ENCODE results near the gene ATP5F1D.

ATP5F1D gene

DNA sequence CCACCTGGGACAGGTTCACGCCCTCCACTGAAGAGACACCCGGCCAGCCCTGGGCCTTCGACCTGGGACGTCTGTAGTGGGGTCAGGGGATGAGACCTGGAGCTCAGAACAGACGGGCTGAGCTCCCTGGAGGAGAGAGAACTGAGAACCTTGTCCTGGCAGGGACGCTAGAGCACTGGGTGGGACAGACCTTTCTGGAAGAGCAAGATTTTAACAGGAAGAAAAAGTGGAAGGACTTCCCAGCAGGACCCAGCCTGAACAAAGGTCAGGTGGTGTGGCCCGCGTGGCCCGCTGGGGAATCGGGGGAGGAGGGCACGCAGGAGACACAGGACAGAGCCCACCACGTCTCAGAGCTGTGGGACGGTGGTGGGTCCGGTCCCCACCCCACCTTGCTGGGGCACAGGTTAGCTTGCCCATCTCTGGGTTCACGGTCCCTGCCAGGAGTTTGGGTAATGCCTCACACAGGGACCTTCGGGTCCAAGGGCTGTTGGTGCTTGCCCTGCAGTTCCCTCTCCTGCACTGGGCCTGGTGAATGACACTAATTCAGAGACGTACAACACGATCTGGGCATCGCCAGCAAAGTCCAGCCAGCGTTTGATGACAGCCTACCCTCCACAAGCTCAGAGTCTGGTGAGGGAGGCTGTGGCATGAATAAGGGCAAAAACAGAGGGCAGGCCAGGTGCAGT lies 42.9 kb downstream of the ATP5F1D start:
- no peak for DNase-seq

- no peak for DNase-seq
Observed at GRCh38 chr19:1284979-1285736, 43.6 kb downstream of the ATP5F1D start.

DNA sequence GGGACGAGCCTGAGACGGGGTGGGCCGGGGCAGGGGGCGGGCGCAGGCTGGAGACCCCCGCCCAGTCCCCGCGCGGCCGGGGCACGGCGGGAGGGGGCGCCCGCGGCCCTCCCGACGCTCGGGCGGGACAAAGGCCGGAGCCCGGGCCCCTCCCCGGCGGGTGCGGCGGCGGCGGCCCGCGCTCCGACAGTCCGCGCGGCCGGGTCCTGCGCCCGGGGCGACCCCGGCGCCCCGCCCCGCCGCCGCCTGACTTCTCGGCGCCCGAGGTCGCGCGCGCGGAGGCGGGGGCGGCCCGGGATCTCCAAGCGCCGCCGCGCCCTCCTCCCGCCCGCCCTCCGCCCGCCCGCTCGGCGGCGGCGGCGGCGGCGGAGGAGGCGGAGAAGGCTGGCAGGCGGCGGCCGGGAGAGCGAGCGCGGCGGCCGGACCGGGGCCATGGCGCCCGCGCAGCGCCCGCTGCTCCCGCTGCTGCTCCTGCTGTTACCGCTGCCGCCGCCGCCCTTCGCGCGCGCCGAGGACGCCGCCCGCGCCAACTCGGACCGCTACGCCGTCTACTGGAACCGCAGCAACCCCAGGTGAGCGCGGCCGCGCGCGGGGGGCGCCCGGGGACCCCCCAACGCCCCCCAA lies 44.3 kb downstream of the ATP5F1D start, which contains the start of gene EFNA2:
TSS of gene EFNA2 (plus strand) at position 137 of the 624 bp plus-strand sequence. CDS start at position 433, 296 bp downstream.
- no peak for DNase-seq

DNA sequence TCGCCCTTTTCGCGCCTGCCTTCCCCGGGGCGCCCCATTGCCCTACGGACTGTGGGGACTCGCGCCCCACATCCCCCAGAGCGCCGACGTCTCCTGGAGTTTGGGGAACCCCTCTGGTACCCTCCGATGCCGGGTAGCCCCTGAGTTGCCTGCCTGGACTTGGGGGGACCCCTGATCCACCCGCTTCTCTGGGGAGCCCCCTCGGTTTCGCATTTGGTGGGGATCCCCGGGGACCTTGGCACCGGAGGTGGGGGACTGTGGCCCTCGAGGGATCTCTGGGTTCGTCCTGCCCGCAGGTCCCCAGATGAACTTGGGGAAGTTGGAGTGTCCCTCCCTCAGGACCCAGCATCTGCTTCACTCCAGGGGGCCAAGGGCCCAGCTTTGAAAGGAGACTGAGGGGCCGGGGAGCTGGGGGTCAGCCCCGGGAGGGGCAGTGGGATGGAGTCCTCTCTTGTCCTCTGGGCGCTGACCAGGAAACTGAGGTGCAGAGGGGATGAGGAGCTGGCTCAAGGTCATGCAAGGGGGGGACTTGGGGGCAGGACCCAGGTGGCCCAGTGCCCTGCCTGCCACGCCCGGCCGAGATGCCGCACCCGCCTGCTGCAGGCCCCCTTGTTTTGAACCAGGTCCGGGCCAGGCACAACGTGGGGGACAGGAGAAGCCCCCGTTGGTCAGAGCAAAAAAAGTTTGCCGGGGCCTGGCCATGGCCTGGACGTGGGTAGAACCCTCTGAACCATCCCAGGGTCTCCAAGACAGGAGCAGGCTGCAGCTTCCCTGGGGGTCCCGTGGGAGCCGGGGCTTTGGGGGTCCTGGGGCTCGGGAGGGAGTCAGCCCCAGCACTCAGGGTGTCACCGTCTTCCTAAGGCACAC lies 45.2 kb downstream of the ATP5F1D start:
- DNase-seq, result no peak

GRCh38 chr19:1287354-1288225 lies 46.0 kb downstream of the ATP5F1D start:
- no peak for DNase-seq

DNA sequence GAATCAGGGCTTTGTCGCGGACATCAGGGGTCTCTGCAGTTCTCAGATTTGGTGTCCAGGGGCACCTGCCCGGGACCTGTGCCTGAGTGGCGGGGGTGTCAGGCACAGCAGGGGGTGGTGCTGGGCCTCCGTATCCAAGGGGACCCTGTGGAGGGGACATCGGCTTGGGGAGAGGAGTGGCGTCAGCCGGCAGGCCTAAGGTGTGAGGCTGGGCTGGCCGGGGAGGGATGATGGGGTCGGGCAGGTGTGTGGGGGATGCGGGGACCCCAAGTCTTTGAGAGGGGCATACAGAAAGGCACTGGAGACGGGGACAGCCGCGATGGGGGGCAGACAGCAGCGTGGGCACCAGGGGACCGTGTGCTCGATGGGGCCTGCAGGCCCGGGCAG lies 46.7 kb downstream of the ATP5F1D start:
- no peak for DNase-seq

DNA sequence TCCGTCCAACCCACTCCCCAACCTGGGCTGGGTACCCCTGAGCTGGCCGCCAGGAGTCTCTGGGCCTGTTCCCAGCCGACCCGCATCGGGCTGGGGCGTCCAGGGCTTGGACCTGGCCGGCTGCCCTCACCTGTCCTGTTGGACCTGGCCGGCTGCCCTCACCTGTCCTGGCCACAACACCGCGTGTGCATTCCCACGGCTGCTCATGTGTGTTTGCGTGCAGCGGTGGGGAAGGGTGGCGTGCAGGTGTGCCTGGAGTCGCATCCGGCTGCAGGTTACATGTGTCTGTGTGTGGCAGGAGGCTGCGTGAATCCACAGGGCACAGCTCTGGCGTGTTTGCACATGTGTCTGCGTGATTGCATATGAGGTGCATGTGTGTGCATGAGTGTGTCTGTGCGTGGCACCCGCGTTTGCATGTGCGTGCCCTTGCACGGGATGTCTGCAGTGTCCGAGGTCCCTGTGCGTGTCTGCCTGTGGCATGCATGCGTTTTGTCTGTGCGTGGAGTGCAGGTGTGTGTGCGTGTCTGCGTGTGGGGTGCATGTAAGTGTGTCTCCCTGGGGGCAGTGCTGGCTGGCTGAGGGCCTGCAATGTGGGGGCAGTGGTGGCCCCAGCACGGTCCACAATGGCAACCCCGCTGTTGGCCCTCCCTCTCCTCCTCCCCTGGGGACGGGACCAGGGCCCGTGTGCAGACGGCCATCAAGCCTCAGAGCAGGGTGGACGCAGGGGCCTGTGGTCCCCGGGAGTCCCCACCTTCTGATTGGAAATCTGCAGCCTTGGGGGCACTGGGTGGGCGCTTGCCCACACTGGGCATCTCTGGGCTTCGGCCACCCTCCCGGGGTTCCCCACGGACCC lies 47.5 kb downstream of the ATP5F1D start:
- no peak for DNase-seq

DNA sequence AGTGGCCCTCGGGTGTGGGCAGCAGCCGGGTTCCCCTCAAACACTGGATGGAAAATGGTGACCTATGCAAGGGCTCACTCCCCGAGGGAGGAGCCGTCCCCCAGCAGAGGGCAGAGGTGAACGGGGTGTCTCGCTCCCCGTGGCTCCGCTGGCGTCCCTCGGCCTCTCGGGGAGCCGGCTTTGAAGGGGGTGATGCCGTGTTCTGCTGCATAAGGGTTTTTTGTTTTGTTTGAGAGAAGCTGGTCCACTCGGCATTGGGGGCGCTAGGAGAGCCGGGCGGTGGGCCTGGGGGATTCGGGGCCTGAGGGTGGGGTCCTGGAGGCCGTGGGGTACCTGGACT lies 48.1 kb downstream of the ATP5F1D start:
- DNase-seq, result no peak

GRCh38 chr19:1290196-1290702 lies 48.7 kb downstream of the ATP5F1D start:
- no peak for DNase-seq

GRCh38 chr19:1290703-1291651 lies 49.4 kb downstream of the ATP5F1D start:
- no peak for DNase-seq

GRCh38 chr19:1291761-1292418 lies 50.3 kb downstream of the ATP5F1D start:
- no peak for DNase-seq

DNA sequence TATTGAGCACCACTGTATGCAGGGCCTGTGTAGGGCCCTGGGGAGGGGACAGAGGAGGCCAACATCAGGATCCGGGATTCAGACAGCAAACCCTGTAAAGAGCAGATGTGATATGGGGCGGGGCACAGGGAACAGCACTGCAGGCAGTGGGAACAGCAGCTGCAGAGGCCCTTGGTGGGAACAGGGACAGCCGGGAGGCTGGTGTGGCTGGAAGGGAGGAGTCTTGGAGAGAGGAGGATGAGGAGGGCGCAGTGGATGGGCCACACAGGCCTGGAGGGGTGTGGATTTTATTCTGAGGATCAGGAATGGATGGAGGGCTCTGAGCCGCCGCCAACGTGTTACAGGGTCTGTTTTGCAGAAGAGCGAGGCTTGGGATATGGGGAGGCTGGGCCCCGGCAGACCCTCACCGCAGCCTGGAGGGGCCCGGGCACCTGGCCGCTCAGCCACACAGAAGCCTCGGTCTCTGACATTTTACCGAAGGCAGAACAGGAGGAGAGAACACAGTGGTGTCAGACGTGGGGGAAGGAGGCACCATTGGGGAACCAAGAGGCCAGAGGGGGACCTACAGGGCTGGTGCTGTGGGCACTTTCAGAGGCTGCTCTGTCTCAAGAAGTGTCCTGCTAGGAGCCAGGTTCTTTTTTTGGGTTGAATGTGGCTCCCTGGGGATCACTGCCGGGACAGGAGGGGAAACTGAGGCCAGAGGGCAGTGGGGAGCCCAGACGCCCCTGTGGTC lies 51.0 kb downstream of the ATP5F1D start:
- no peak for DNase-seq

GRCh38 chr19:1293782-1294604 lies 52.4 kb downstream of the ATP5F1D start:
- DNase-seq, result no peak

Data from activated CD4-positive, alpha-beta T cell treated with anti-CD3 and anti-CD28 coated beads, Interleukin-2, Interleukin-6, amounts not matched to agents 100 ng/mL and 50 ng/mL, durations not matched to agents 16 hours and 8 hours (primary cell).